Measurements from ENCODE around the gene RNF38.

DNA sequence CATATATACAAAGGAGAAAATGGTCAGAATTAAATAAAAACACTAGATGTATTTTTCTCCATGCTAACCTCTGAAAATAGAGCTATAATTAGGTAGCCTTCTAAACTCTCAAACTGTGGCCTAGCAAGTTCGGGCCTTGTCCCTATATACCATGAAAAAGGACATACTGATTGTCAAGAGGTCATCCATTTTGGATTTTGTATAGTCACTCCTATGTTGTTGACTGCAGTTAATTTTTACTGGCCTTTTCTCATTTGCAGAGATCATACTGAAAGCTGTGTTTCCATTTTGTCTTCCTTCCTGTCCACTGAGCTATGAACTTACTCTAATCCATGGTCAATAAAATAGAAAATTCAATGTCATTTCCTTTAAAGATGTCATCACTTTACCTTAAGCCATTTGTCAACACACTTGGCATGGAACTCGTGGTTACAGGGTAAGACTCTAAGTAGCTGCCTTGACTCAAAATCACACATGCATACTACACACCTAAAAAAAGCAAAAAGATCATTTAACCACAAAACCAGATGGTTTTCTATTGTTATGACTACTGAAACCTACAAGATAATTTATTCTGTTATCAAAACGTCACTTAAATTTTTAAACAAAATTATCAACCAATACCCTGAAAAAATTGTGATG is 58.0 kb downstream of the RNF38 start:
- TF ChIP-seq, protein P1, sequence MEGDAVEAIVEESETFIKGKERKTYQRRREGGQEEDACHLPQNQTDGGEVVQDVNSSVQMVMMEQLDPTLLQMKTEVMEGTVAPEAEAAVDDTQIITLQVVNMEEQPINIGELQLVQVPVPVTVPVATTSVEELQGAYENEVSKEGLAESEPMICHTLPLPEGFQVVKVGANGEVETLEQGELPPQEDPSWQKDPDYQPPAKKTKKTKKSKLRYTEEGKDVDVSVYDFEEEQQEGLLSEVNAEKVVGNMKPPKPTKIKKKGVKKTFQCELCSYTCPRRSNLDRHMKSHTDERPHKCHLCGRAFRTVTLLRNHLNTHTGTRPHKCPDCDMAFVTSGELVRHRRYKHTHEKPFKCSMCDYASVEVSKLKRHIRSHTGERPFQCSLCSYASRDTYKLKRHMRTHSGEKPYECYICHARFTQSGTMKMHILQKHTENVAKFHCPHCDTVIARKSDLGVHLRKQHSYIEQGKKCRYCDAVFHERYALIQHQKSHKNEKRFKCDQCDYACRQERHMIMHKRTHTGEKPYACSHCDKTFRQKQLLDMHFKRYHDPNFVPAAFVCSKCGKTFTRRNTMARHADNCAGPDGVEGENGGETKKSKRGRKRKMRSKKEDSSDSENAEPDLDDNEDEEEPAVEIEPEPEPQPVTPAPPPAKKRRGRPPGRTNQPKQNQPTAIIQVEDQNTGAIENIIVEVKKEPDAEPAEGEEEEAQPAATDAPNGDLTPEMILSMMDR (IDR thresholded peaks at IDR 0.05; ENCODE audit: poor library complexity): no peak
- TF ChIP-seq EZH2phosphoT487 (IDR thresholded peaks at IDR 0.05; ENCODE audit: low read depth, severe bottlenecking, unreplicated experiment) (no peak), EZH2 (IDR thresholded peaks at IDR 0.05; ENCODE audit: borderline replicate concordance) (no peak)

All from hepatocyte (in vitro differentiated cells).